ENCODE results near the gene SSH3. TPM values are rescaled to one million over a fixed set of nuclear protein-coding genes. Genes with fewer than 3 reads are reported as not detected.

SSH3 gene
- polyA plus RNA-seq, 1 of the 3 experiments (the other 2 are of a cell fraction), result 13.5 TPM

DNA sequence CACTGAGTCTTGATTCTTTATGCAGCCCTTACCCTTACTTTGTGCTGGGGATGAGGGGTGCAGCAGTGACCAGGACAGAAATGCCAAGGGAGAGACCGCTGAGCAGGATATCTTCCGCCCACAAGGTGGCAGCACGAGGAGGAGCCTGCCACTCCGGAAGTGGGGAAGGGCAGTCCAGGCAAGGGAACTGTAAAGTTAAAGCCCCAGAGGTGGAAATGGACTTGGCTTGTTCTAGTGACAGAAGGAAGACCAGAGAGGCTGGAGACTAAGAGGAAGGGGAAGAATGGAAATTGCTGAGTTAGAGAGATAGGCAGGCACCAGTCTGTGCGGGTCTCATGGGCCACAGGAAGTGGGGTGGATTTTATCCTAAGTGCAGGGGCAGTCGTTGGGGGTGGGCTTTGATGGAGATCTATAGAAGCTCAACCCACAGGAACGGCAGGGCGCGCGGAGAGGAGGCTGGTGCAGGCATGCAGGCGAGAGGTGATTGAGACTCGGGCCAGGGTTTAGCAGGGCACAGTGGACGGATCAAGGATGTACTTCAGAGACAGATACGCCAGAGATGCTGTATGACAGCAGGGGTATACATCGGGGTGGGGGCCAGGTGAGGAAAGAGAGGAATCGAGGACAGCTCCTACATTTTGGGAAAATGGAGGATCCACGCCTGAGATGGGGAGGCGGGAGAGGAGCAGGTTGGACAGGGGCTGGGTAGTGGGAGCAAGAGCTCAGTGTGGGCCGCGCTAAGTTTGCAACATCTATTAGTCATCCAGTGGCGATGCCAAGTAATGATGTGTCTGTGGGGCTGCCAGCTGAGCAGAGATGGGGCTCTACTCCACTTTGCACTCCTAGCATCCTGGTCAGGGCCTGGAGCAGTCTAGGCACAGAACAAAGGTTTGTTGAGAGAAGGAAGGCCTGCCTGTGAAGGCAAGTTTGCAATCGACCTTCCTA lies 40.3 kb upstream of the SSH3 start (continued):
- TF ChIP-seq, protein P1, sequence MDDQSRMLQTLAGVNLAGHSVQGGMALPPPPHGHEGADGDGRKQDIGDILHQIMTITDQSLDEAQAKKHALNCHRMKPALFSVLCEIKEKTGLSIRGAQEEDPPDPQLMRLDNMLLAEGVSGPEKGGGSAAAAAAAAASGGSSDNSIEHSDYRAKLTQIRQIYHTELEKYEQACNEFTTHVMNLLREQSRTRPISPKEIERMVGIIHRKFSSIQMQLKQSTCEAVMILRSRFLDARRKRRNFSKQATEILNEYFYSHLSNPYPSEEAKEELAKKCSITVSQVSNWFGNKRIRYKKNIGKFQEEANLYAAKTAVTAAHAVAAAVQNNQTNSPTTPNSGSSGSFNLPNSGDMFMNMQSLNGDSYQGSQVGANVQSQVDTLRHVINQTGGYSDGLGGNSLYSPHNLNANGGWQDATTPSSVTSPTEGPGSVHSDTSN (IDR thresholded peaks at IDR 0.05), result no peak
- TF ChIP-seq, protein P2, sequence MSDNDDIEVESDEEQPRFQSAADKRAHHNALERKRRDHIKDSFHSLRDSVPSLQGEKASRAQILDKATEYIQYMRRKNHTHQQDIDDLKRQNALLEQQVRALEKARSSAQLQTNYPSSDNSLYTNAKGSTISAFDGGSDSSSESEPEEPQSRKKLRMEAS (IDR thresholded peaks at IDR 0.05; ENCODE audit: low read depth), result peak; percentile 68; the same call in 1 of the 2 replicates
- TF ChIP-seq NRF1 (IDR thresholded peaks at IDR 0.05; ENCODE audit: low read depth, low read length), result no peak
- no peak for TF ChIP-seq YY1 (IDR thresholded peaks at IDR 0.05; ENCODE audit: low read depth)
- no peak for TF ChIP-seq EZH2phosphoT487 (IDR thresholded peaks at IDR 0.05; ENCODE audit: borderline replicate concordance, low read depth)
- TF ChIP-seq FOXJ3 (CRISPR knock-in tag; IDR thresholded peaks at IDR 0.05), result no peak
- TF ChIP-seq, protein P3, sequence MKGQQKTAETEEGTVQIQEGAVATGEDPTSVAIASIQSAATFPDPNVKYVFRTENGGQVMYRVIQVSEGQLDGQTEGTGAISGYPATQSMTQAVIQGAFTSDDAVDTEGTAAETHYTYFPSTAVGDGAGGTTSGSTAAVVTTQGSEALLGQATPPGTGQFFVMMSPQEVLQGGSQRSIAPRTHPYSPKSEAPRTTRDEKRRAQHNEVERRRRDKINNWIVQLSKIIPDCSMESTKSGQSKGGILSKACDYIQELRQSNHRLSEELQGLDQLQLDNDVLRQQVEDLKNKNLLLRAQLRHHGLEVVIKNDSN (IDR thresholded peaks at IDR 0.05; ENCODE audit: borderline replicate concordance, low read depth), result no peak
- no peak for TF ChIP-seq RCOR1 (IDR thresholded peaks at IDR 0.05; ENCODE audit: low read length)
- TF ChIP-seq EP300 (IDR thresholded peaks at IDR 0.05; ENCODE audit: borderline replicate concordance in 1 of 2, low read depth in 1 of 2, low read length in 1 of 2), result no peak
- no peak for TF ChIP-seq JUND (IDR thresholded peaks at IDR 0.05)
- peak; percentile 52 for TF ChIP-seq GABPA (IDR thresholded peaks at IDR 0.05; ENCODE audit: low read depth)

DNA sequence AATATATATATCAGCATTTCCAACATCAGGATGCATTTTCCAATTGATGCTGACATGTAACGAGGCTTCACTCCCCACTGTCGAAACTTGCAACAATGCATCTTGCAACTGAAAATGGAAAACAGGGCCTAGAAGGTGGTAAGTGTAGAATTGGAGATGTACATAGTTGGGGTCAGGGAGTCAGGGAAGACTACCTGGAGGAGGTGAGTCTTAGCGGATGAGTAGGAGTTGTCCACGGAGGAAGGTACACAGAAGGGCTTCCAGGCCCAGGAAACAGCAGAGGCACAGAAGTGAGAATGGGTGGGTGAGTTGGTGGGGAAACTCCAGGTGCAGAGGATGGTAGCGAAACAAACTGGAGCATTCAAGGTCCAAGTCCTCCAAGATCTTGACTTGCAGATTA lies 39.1 kb upstream of the SSH3 start:
- Histone ChIP-seq H3K27me3 (ENCODE audit: insufficient read depth) (no peaks in the 10 kb centered on the region), H3F3A (replicated peaks; ENCODE audit: insufficient read depth) (peaks cover 12% of the 10 kb centered on the region), H3K9me3 (no peaks in the 10 kb centered on the region), H2AFZ (ENCODE audit: low read depth) (no peak overlapping the region), H3K27ac (ENCODE audit: low read depth in 2 of 2, low read length in 1 of 2) (no peak overlapping the region), H3K4me3 (ENCODE audit: low read depth in 2 of 2, low read length in 1 of 2) (no peak overlapping the region), H3K79me2 (ENCODE audit: insufficient read depth) (peaks cover 27% of the 10 kb centered on the region), H3K9ac (no peak overlapping the region), H3K4me2 (no peak overlapping the region), H3K36me3 (replicated peaks in 1 of 2; ENCODE audit: control insufficient read depth in 1 of 2, insufficient read depth in 2 of 2, low read length in 1 of 2) (peaks cover 0 to 3% of the 10 kb centered on the region in 2 experiments), H3K4me1 (ENCODE audit: control insufficient read depth in 1 of 2, insufficient read depth in 2 of 2, low read depth in 1 of 2, low read length in 1 of 2) (peaks cover 10 to 30% of the 10 kb centered on the region in 2 experiments; a peak in 2 of 4 replicates), H4K20me1 (ENCODE audit: insufficient read depth) (peaks cover 3% of the 10 kb centered on the region; the same call in 1 of the 2 replicates), H3K9me2 (no peaks in the 10 kb centered on the region)
- WGBS (ENCODE audit: low lambda C conversion rate), result 97% methylated on average over 5 of the region's 5 CpGs
- CTCF ChIA-PET, result interaction anchor here (0.8 to 10.0 kb wide), 8 partner anchors 12 to 117 kb away, joined by 3 to 274 read pairs (median 26); partner anchors contain the start of genes CLCF1 and SSH3
- TF ChIP-seq TAF1 (IDR thresholded peaks at IDR 0.05; ENCODE audit: borderline replicate concordance, low read depth, low read length), result no peak
- POLR2A ChIA-PET, result no interaction called here
- no peak for DNase-seq
